Vagina (tissue), 2 donors: Measurements from ENCODE around the gene RPS17. TPM values are rescaled to one million over a fixed set of nuclear protein-coding genes. Genes with fewer than 3 reads are reported as not detected.

Source experiments
- DNase-seq, 2 donors: peaks; one replicate each; pipeline ENCODE4 v3.0.0-alpha.2; 2017; ENCODE audit errors: extremely low spot score in 2 of 2
- H3K27ac ChIP-seq: fragments of 200-600 bp; sonication (generic); one replicate; pipeline ENCODE4 v1.5.1; 2019
- H3K27me3 ChIP-seq: fragments of 200-600 bp; sonication (generic); one replicate; pipeline ENCODE4 v1.5.1; 2019
- H3K36me3 ChIP-seq, 2 donors: fragments of 200-600 bp; sonication (generic); one replicate each; pipeline ENCODE4 v1.5.1; 2017 to 2019
- H3K4me1 ChIP-seq: fragments of 200-600 bp; sonication (generic); one replicate; pipeline ENCODE4 v1.5.1; 2019
- H3K4me3 ChIP-seq, 2 donors: fragments of 200-600 bp; sonication (generic); 1 replicate in 1 of 2; 2 replicates in 1 of 2; pipeline ENCODE4 v1.5.1; 2016 to 2019
- H3K9me3 ChIP-seq: fragments of 200-600 bp; sonication (generic); one replicate; pipeline ENCODE4 v1.5.1; 2019
- POLR2A ChIP-seq, 2 donors: fragments of 450-650 bp; IDR thresholded peaks; one replicate each; pipeline ENCODE4 v1.6.1; 2017; ENCODE audit warnings: antibody characterized with exemption in 2 of 2, mild to moderate bottlenecking in 2 of 2, moderate library complexity in 2 of 2
- POLR2AphosphoS5 ChIP-seq, 2 donors: sonication (generic); formaldehyde crosslinking; IDR thresholded peaks; one replicate each; pipeline ENCODE4 v1.9.0; 2017; ENCODE audit warnings: antibody characterized with exemption in 2 of 2, mild to moderate bottlenecking in 2 of 2, low read depth in 1 of 2; ENCODE audit not compliant: insufficient read depth in 1 of 2
- intact Hi-C: fragments of 100-400 bp; cut with DNase I; formaldehyde crosslinking; loops from one replicate; pipeline ENCODE4 v1.15.1; 2023
- total RNA-seq: library from RNA; depleted of rRNA; stranded (reverse); fragments of >200 nt; gene quantifications from one replicate; pipeline ENCODE4 v1.2.3, GENCODE V29; 2016
- TF ChIP-seq, protein P1 (sequence below), 3 experiments: fragments of 450-650 bp in 2 of 3; fragments of 200-600 bp in 1 of 3; sonication (generic) in 1 of 3; IDR thresholded peaks; one replicate each; pipeline ENCODE4 v1.5.1; 2017 to 2019; ENCODE audit warnings: antibody characterized with exemption in 3 of 3, mild to moderate bottlenecking in 2 of 3, moderate library complexity in 2 of 3

The RPS17 gene
- total RNA-seq, 1 donor from 2014 or later = 1,829 TPM

DNA sequence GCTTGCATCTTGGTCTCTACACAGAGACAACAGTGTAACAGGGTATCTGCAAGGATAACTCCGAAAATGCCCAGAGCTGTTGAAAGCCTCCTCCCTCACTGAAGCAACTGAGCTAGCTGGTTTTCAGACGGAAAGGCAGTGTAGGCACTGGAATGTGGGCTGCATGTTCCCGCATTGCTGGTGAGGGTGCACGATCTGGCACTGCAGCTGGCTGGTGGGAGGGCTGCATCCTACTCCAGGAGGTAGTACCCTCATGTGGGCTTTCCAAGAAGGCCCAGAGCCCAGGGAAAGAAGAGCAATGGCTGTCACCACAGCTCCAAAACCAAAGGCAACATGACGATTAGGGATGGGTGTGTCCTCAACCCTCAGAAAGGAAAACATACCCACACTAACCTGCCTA, 28.7 kb upstream of the RPS17 start:
- Histone ChIP-seq H3K27me3 (no peaks in the 10 kb centered on the region), H3K9me3 (no peaks in the 10 kb centered on the region), H3K4me1 (peaks cover 31% of the 10 kb centered on the region), H3K27ac (no peak overlapping the region), H3K36me3 (no peaks in the 10 kb centered on the region), H3K4me3 (no peak overlapping the region)
- intact Hi-C loops = no loop called here
- DNase-seq = peak; percentile 40
- TF ChIP-seq POLR2AphosphoS5 (IDR thresholded peaks at IDR 0.05; ENCODE audit: insufficient read depth in 1 of 2, low read depth in 1 of 2) (no peak), POLR2A (IDR thresholded peaks at IDR 0.05) (no peak)
- TF ChIP-seq, protein P1, sequence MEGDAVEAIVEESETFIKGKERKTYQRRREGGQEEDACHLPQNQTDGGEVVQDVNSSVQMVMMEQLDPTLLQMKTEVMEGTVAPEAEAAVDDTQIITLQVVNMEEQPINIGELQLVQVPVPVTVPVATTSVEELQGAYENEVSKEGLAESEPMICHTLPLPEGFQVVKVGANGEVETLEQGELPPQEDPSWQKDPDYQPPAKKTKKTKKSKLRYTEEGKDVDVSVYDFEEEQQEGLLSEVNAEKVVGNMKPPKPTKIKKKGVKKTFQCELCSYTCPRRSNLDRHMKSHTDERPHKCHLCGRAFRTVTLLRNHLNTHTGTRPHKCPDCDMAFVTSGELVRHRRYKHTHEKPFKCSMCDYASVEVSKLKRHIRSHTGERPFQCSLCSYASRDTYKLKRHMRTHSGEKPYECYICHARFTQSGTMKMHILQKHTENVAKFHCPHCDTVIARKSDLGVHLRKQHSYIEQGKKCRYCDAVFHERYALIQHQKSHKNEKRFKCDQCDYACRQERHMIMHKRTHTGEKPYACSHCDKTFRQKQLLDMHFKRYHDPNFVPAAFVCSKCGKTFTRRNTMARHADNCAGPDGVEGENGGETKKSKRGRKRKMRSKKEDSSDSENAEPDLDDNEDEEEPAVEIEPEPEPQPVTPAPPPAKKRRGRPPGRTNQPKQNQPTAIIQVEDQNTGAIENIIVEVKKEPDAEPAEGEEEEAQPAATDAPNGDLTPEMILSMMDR (IDR thresholded peaks at IDR 0.05) = no peak

DNA sequence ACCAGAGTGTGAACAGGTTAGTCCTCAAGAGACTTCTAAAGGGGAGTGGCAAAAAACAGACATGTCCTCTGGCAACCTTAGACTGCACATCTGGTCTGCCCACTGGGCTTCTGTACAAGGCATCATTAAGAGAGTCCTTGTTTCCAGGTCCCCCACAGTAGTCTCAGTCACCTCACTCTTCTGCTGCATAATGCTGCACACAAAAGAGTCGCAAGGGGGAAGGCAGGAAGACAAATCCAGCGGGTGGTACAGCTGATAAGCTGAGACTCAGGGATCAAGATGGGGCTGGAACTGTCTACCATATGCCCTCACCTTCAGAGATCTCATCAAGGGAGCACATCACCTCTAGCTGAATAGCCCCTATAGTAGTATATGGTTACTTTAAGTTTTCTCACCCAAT, 27.4 kb upstream of the RPS17 start:
- no peak for TF ChIP-seq POLR2AphosphoS5 (IDR thresholded peaks at IDR 0.05; ENCODE audit: insufficient read depth in 1 of 2, low read depth in 1 of 2)
- TF ChIP-seq POLR2A (IDR thresholded peaks at IDR 0.05) = no peak
- TF ChIP-seq, protein P1 (IDR thresholded peaks at IDR 0.05) = no peak
- Histone ChIP-seq H3K9me3 (no peaks in the 10 kb centered on the region), H3K36me3 (no peaks in the 10 kb centered on the region), H3K27ac (no peak overlapping the region), H3K4me3 (no peak overlapping the region), H3K4me1 (peaks cover 29% of the 10 kb centered on the region), H3K27me3 (no peaks in the 10 kb centered on the region)
- intact Hi-C loops = no loop called here
- peak; percentile 19 to 56 for DNase-seq

DNA sequence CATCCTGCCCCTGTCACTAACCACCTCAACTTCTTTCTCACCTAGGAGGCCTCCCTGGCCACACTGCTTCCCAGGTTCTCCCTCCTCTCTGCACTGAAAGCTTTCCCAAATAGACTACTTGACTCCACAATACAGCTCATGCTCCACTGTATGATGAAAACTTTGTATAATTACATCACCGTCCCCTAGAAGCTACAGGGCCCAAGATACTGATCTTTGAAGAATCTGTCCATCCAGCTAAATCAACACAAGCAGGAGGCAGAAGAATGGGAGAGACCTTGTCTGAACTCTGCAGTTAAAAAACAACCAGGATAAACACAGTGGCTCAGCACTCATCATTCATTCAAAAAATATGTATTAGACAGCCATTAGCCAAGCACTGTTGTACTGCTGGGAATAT, 26.4 kb upstream of the RPS17 start:
- intact Hi-C loops = no loop called here

DNA sequence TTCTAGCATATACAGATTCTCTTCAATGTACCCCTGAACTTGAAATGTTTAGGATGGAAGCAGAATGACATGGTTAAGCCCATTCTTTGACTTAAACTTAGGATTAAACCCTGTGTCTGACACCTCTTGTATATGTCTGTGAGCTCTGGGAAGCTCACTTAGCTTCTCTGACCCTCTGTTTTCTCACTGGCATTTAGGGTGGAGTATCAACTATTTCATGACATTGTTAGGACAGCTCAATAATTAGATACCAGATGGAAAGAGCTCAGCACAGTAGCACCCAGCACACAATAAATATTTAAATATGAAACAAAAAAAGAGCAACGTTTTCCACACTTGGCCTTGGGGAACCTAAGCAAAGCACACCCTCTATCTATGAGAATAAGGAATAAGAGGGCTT, 18.2 kb upstream of the RPS17 start:
- H3K27ac ChIP-seq = no peak overlapping the region
- H3K4me3 ChIP-seq = no peak overlapping the region
- H3K9me3 ChIP-seq = no peaks in the 10 kb centered on the region
- H3K27me3 ChIP-seq = no peaks in the 10 kb centered on the region
- H3K4me1 ChIP-seq = peaks cover 14% of the 10 kb centered on the region
- TF ChIP-seq POLR2AphosphoS5 (IDR thresholded peaks at IDR 0.05; ENCODE audit: insufficient read depth in 1 of 2, low read depth in 1 of 2) (no peak), POLR2A (IDR thresholded peaks at IDR 0.05) (no peak)
- intact Hi-C loops = no loop called here
- no peak for DNase-seq
- no peaks in the 10 kb centered on the region for H3K36me3 ChIP-seq

More for the DNA sequence above, 26.4 kb upstream of the RPS17 start:
- H3K4me1 ChIP-seq = peaks cover 19% of the 10 kb centered on the region
- no peak for DNase-seq
- no peaks in the 10 kb centered on the region for H3K9me3 ChIP-seq
- no peak overlapping the region for H3K27ac ChIP-seq
- no peak for TF ChIP-seq POLR2A (IDR thresholded peaks at IDR 0.05)
- TF ChIP-seq POLR2AphosphoS5 (IDR thresholded peaks at IDR 0.05; ENCODE audit: insufficient read depth in 1 of 2, low read depth in 1 of 2) = no peak
- TF ChIP-seq, protein P1 (IDR thresholded peaks at IDR 0.05) = no peak
- H3K36me3 ChIP-seq = no peaks in the 10 kb centered on the region
- no peak overlapping the region for H3K4me3 ChIP-seq
- no peaks in the 10 kb centered on the region for H3K27me3 ChIP-seq

DNA sequence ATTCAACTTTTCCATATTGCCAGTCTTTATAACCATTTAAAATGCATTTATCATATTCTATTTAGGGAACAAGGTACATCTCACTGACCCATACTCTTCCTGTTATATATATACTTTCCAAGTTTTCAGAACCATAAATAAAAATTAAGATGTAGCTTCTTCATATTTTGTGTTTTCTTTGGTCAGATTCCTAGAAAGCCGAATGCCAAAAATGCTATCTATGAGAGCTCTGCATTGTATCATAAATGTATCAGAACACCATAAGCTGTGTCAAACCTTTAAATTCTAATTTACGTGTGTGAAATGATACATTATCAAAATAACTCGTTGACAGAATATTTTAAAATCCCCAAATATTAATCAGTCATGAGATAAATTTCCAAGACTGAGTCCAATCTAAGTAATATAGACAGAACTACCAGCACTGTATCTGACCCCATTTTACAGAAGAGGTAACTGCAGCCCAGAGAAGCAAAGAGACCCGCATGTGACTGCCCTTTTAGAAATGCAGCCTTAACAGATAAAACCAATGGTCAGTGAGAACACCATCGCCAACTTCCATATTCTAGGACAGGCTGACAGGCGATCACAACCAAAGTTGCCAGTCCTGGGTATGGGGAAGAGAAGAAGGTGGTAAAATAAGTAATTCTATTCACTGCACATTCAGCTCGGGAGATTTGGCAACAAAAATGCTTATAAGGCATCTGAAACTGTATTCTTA, 16.2 kb upstream of the RPS17 start:
- Histone ChIP-seq H3K4me1 (peaks cover 22% of the 10 kb centered on the region), H3K4me3 (no peak overlapping the region), H3K9me3 (no peaks in the 10 kb centered on the region), H3K36me3 (no peaks in the 10 kb centered on the region), H3K27ac (no peak overlapping the region), H3K27me3 (no peaks in the 10 kb centered on the region)
- intact Hi-C loops = no loop called here
- no peak for DNase-seq
- no peak for TF ChIP-seq POLR2A (IDR thresholded peaks at IDR 0.05)
- TF ChIP-seq POLR2AphosphoS5 (IDR thresholded peaks at IDR 0.05; ENCODE audit: insufficient read depth in 1 of 2, low read depth in 1 of 2) = no peak
- TF ChIP-seq, protein P1 (IDR thresholded peaks at IDR 0.05) = no peak
